Vagina (tissue), 2 donors: ENCODE measurements around the gene TTBK1. TPM values are rescaled to one million over a fixed set of nuclear protein-coding genes. Genes with fewer than 3 reads are reported as not detected.

Experiments
- DNase-seq, 2 donors: peaks; one replicate each; pipeline ENCODE4 v3.0.0-alpha.2; 2017; ENCODE audit errors: extremely low spot score in 2 of 2
- H3K27ac ChIP-seq: fragments of 200-600 bp; sonication (generic); one replicate; pipeline ENCODE4 v1.5.1; 2019
- H3K27me3 ChIP-seq: fragments of 200-600 bp; sonication (generic); one replicate; pipeline ENCODE4 v1.5.1; 2019
- H3K36me3 ChIP-seq, 2 donors: fragments of 200-600 bp; sonication (generic); one replicate each; pipeline ENCODE4 v1.5.1; 2017 to 2019
- H3K4me1 ChIP-seq: fragments of 200-600 bp; sonication (generic); one replicate; pipeline ENCODE4 v1.5.1; 2019
- H3K4me3 ChIP-seq, 2 donors: fragments of 200-600 bp; sonication (generic); 1 replicate in 1 of 2; 2 replicates in 1 of 2; pipeline ENCODE4 v1.5.1; 2016 to 2019
- H3K9me3 ChIP-seq: fragments of 200-600 bp; sonication (generic); one replicate; pipeline ENCODE4 v1.5.1; 2019
- CTCF ChIP-seq, 3 experiments: fragments of 450-650 bp in 2 of 3; fragments of 200-600 bp in 1 of 3; sonication (generic) in 1 of 3; IDR thresholded peaks; one replicate each; pipeline ENCODE4 v1.5.1; 2017 to 2019; ENCODE audit warnings: antibody characterized with exemption in 3 of 3, mild to moderate bottlenecking in 2 of 3, moderate library complexity in 2 of 3
- POLR2A ChIP-seq, 2 donors: fragments of 450-650 bp; IDR thresholded peaks; one replicate each; pipeline ENCODE4 v1.6.1; 2017; ENCODE audit warnings: antibody characterized with exemption in 2 of 2, mild to moderate bottlenecking in 2 of 2, moderate library complexity in 2 of 2
- POLR2AphosphoS5 ChIP-seq, 2 donors: sonication (generic); formaldehyde crosslinking; IDR thresholded peaks; one replicate each; pipeline ENCODE4 v1.9.0; 2017; ENCODE audit warnings: antibody characterized with exemption in 2 of 2, mild to moderate bottlenecking in 2 of 2, low read depth in 1 of 2; ENCODE audit not compliant: insufficient read depth in 1 of 2
- intact Hi-C: fragments of 100-400 bp; cut with DNase I; formaldehyde crosslinking; loops from one replicate; pipeline ENCODE4 v1.15.1; 2023
- total RNA-seq: library from RNA; depleted of rRNA; stranded (reverse); fragments of >200 nt; gene quantifications from one replicate; pipeline ENCODE4 v1.2.3, GENCODE V29; 2016

Gene TTBK1
- total RNA-seq, 1 donor from 2014 or later = not detected

DNA sequence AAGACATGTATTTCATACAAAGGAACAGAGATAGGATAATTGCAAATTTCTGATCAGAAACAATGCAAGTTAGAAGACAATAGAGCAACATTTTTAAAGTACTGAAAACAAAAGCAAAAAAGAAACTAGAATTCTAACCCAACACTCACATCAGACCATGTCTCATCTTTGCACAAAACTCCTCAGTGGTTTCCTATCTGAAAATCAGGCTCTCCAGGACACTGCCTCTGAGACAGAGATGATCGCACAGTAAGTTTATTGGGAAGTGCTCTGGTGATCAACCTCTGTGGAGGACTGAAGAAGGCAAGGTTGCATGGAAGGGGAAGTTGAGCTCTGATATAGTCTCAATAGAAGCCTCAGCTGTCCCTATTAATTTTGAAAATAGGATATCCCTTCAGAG lies 2.3 kb upstream of the TTBK1 start:
- H3K36me3 ChIP-seq = no peaks in the 10 kb centered on the region
- no peak overlapping the region for H3K27ac ChIP-seq
- H3K9me3 ChIP-seq = no peaks in the 10 kb centered on the region
- intact Hi-C loops = no loop called here
- no peak for DNase-seq
- H3K4me1 ChIP-seq = no peaks in the 10 kb centered on the region
- H3K27me3 ChIP-seq = no peaks in the 10 kb centered on the region
- H3K4me3 ChIP-seq = no peak overlapping the region
- TF ChIP-seq CTCF (IDR thresholded peaks at IDR 0.05) (no peak), POLR2AphosphoS5 (IDR thresholded peaks at IDR 0.05; ENCODE audit: insufficient read depth in 1 of 2, low read depth in 1 of 2) (no peak), POLR2A (IDR thresholded peaks at IDR 0.05) (no peak)

GRCh38 chr6:43241446-43241845 lies 1.8 kb upstream of the TTBK1 start:
- no peaks in the 10 kb centered on the region for H3K4me1 ChIP-seq
- no peaks in the 10 kb centered on the region for H3K27me3 ChIP-seq
- H3K4me3 ChIP-seq = no peak overlapping the region
- no peak overlapping the region for H3K27ac ChIP-seq
- intact Hi-C loops = no loop called here
- H3K36me3 ChIP-seq = no peaks in the 10 kb centered on the region
- TF ChIP-seq CTCF (IDR thresholded peaks at IDR 0.05) = no peak
- TF ChIP-seq POLR2A (IDR thresholded peaks at IDR 0.05) = no peak
- no peak for TF ChIP-seq POLR2AphosphoS5 (IDR thresholded peaks at IDR 0.05; ENCODE audit: insufficient read depth in 1 of 2, low read depth in 1 of 2)
- no peak for DNase-seq
- no peaks in the 10 kb centered on the region for H3K9me3 ChIP-seq

DNA sequence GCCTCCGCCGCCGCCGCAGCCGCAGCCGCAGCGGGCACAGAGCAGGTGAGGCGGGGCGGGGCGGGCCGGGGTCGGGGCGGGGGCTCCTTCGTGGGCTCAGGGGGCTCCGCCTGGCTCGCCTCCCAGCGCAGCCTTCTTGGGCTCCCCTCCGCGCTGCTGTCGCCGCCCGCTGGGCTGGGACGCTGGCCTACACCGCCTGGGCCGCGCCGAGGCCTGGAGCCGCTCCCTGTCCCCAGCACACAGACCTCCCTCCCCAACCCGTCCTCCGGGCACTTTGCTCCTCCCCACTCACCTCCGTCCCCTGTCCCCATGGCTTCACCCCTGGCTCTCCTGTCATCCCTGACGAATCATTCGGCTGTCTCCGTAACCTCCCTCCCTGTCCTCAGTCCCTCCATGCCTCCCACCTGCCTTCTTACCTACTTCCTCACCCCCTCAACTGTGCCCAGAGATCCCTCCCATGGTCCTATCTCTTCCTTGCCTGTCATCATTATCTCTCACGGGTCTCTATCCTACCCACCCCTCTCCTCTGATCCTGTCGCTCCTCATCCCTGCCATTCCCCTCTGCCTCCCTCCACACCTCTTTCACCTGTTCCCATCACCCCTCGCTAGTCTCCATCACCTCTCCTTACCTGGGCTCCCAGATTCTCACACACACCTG lies 512 bp downstream of the TTBK1 start:
- Histone ChIP-seq H3K4me1 (peaks cover 15% of the 10 kb centered on the region), H3K27me3 (no peaks in the 10 kb centered on the region), H3K36me3 (no peaks in the 10 kb centered on the region), H3K9me3 (no peaks in the 10 kb centered on the region), H3K4me3 (no peak overlapping the region), H3K27ac (no peak overlapping the region)
- no peak for DNase-seq
- intact Hi-C loops = no loop called here
- TF ChIP-seq CTCF (IDR thresholded peaks at IDR 0.05) = no peak
- TF ChIP-seq POLR2A (IDR thresholded peaks at IDR 0.05) = no peak
- TF ChIP-seq POLR2AphosphoS5 (IDR thresholded peaks at IDR 0.05; ENCODE audit: insufficient read depth in 1 of 2, low read depth in 1 of 2) = no peak

DNA sequence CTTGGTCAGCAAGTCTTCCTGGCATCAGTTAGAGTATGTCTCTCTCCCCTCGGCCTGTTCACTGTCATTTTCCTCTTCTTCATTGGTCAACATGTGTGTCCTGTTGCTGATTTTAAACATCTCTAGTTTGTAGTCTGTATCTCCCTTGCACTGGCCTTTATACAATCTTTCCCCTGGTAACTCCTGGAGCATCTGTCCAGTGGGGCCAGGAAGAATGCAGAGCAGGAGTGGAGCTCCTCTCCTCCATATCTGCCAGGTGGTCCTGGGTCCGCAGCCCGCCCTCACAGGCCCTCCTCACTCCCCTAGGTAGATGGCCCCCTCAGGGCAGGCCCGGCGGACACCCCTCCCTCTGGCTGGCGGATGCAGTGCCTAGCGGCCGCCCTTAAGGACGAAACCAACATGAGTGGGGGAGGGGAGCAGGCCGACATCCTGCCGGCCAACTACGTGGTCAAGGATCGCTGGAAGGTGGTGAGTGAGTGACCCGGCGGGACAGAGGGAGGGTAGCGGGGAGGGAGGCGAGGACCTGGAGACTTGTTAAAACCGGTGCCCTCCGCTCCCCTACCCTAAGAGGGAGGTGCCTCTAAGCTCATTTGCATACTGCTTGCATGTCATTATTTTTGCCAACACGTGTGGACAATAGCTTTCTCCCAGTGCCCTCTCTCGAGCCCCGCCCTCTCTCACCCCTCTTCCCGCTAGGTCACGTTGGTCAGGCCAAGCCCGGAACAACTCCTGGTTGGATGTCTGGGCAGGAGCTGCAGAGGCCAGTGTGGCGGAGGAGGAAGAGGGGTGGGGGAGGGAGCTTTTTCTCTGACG lies 3.2 kb downstream of the TTBK1 start:
- H3K4me3 ChIP-seq = peak overlapping the region; percentile 37 to 45
- no peak overlapping the region for H3K27ac ChIP-seq
- H3K36me3 ChIP-seq = no peaks in the 10 kb centered on the region
- intact Hi-C loops = no loop called here
- H3K9me3 ChIP-seq = no peaks in the 10 kb centered on the region
- peaks cover 15% of the 10 kb centered on the region for H3K4me1 ChIP-seq
- TF ChIP-seq POLR2A (IDR thresholded peaks at IDR 0.05) (no peak), CTCF (IDR thresholded peaks at IDR 0.05) (no peak), POLR2AphosphoS5 (IDR thresholded peaks at IDR 0.05; ENCODE audit: insufficient read depth in 1 of 2, low read depth in 1 of 2) (no peak)
- H3K27me3 ChIP-seq = no peaks in the 10 kb centered on the region
- DNase-seq = no peak
